ENCODE results near the gene C19orf85. TPM values are rescaled to one million over a fixed set of nuclear protein-coding genes. Genes with fewer than 3 reads are reported as not detected.
"Not testable (repeated sequence)": the region's sequence is repeated elsewhere in the genome, so short reads cannot be mapped to it uniquely, and the experiment has no call there.

The C19orf85 gene
- total RNA-seq, 4 donors from 2014 or later, result not detected

DNA sequence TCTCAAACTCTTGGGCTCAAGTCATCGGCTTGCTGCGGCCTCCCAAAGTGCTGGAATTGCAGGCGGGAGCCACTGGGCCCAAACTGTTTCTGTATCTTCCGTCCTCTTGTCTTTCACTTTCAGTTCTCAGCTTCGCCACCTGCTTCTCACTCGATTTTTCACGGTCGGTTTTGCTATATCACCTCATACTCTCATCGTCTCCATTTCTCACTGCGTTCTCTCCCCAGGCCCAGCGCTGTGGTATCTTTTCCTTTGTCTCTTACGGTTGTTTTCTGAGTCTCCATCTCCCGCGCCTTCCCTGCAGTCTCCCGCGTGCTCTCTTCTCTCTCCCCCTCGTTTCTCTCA, 38.6 kb upstream of the C19orf85 start:
- H3K4me1 ChIP-seq, result peaks cover 0 to 11% (median 2%) of the 10 kb centered on the region in 4 donors
- H3K27me3 ChIP-seq, result no peaks in the 10 kb centered on the region
- H3K27ac ChIP-seq, result peak overlapping the region in 1 of 4 donors; percentile 84
- TF ChIP-seq, protein P1, sequence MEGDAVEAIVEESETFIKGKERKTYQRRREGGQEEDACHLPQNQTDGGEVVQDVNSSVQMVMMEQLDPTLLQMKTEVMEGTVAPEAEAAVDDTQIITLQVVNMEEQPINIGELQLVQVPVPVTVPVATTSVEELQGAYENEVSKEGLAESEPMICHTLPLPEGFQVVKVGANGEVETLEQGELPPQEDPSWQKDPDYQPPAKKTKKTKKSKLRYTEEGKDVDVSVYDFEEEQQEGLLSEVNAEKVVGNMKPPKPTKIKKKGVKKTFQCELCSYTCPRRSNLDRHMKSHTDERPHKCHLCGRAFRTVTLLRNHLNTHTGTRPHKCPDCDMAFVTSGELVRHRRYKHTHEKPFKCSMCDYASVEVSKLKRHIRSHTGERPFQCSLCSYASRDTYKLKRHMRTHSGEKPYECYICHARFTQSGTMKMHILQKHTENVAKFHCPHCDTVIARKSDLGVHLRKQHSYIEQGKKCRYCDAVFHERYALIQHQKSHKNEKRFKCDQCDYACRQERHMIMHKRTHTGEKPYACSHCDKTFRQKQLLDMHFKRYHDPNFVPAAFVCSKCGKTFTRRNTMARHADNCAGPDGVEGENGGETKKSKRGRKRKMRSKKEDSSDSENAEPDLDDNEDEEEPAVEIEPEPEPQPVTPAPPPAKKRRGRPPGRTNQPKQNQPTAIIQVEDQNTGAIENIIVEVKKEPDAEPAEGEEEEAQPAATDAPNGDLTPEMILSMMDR (IDR thresholded peaks at IDR 0.05), result no peak
- no peak for TF ChIP-seq POLR2A (IDR thresholded peaks at IDR 0.05)
- TF ChIP-seq EP300 (IDR thresholded peaks at IDR 0.05), result no peak
- peak overlapping the region in 1 of 4 donors; percentile 48 for H3K4me3 ChIP-seq
- 88 to 91% methylated on average over 17 of the region's 17 CpGs for WGBS, 2 donors
- no peaks in the 10 kb centered on the region for H3K9me3 ChIP-seq
- peaks cover 0 to 25% (median 0%) of the 10 kb centered on the region in 3 donors for H3K36me3 ChIP-seq
- no peak for DNase-seq (ENCODE audit: low spot score in 2 of 2)

DNA sequence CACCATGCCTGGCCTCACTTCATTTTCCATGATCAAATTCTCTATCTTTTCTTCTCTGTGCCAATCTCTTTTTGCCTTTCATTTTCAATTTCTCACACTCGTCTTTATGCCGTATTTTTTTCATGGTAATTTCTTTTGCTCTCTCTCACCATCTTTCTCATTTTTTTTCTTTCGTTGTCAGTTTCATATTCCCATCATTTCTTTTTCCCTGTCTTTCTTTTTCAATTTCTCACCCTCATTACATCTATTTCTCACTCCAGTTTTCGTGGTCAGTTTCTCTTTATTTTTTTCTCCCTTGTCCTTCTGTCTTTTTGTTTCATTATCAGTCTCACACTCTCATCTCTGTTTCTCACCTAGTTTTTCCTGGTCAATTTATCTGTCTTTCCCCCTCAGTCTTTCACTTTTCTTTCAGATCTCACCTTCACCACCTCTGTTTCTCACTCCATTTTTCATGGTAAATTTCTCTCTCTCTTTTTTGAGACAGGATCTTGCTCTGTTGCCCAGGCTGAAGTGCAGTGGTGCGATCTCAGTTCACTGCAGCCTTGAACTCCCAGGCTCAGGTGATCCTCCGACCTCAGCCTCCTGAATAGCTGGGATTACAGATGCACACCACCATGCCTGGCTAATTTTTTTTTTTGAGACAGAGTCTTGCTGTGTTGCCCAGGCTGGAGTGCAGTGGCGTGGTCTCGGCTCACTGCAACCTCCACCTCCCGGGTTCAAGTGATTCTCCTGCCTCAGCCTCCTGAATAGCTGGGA, 37.8 kb upstream of the C19orf85 start:
- Histone ChIP-seq H3K27ac (no peak overlapping the region), H3K36me3 (peaks cover 0 to 25% (median 0%) of the 10 kb centered on the region in 3 donors), H3K27me3 (no peaks in the 10 kb centered on the region), H3K9me3 (no peaks in the 10 kb centered on the region), H3K4me3 (no peak overlapping the region), H3K4me1 (peaks cover 0 to 11% (median 2%) of the 10 kb centered on the region in 4 donors)
- TF ChIP-seq, protein P1 (IDR thresholded peaks at IDR 0.05), result no peak
- TF ChIP-seq EP300 (IDR thresholded peaks at IDR 0.05), result no peak
- TF ChIP-seq POLR2A (IDR thresholded peaks at IDR 0.05), result no peak
- WGBS, 2 donors, result 94 to 96% methylated on average over 9 of the region's 9 CpGs
- DNase-seq (ENCODE audit: low spot score in 2 of 2), result no peak

DNA sequence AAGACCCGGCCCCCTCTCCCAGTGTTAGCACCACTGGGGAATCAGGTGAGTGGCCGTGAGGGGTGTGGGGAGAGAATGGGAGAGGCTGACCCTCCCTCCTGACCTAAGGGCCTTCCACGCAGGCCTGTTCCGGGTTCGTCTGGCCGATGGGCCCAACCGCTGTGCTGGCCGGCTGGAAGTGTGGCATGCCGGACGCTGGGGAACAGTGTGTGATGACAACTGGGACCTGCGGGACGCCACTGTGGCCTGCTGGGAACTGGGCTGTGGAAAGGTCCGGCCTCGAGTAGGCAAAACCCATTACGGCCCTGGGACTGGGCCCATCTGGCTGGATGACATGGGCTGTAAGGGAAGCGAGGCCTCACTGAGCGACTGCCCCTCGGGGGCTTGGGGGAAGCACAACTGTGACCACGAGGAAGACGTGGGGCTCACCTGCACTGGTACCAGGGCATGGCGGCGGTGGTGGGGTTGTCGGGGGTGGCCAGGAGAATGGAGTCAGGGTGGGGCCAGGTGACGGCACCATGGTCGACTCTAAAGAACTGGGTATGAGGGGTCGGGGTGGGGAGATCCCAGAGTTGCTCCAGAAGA, 35.9 kb upstream of the C19orf85 start:
- no peak for DNase-seq (ENCODE audit: low spot score in 2 of 2)
- TF ChIP-seq EP300 (IDR thresholded peaks at IDR 0.05) (no peak), POLR2A (IDR thresholded peaks at IDR 0.05) (no peak)
- TF ChIP-seq, protein P1 (IDR thresholded peaks at IDR 0.05), result no peak
- peaks cover 0 to 17% (median 2%) of the 10 kb centered on the region in 4 donors for H3K4me1 ChIP-seq
- WGBS, 2 donors, result 94% methylated on average over 25 to 26 of the region's 26 CpGs
- H3K36me3 ChIP-seq, result peaks cover 0 to 25% (median 0%) of the 10 kb centered on the region in 3 donors
- no peak overlapping the region for H3K27ac ChIP-seq
- H3K9me3 ChIP-seq, result no peaks in the 10 kb centered on the region
- H3K27me3 ChIP-seq, result no peaks in the 10 kb centered on the region
- no peak overlapping the region for H3K4me3 ChIP-seq

DNA sequence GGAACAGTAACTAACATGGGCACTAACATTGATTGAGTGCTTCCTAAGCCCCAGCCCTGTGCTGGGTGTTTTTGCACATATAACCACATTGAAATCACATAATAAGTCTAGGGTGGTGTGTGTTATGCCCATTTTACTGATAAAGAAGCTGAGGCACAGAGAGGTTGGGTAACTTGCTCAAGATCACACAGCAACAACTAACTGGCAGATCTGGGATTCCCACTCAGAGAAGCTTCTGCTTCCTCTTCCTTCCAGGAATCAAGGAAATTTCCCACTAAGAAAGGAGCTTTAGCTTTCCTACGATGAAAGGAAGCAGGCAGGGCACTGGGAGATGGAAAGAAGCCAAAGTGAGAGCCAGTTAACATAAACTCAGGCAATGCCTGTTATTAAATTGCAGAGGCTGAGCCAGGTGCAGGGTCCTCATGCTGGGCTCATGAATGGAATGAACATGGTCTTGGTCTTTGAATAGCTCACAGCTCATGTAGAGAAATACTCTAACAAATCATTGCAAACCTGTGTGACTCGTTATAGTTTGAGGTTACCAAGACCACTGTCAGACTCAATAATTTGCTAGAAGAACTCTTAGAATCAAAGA, 33.8 kb upstream of the C19orf85 start:
- Histone ChIP-seq H3K27me3 (no peaks in the 10 kb centered on the region), H3K9me3 (no peaks in the 10 kb centered on the region), H3K4me3 (no peak overlapping the region), H3K27ac (no peak overlapping the region), H3K36me3 (peaks cover 0 to 25% (median 0%) of the 10 kb centered on the region in 3 donors), H3K4me1 (peaks cover 0 to 25% (median 2%) of the 10 kb centered on the region in 4 donors)
- 57 to 80% methylated on average over 1 to 2 of the region's 2 CpGs for WGBS, 2 donors
- DNase-seq (ENCODE audit: low spot score in 2 of 2), result no peak
- TF ChIP-seq EP300 (IDR thresholded peaks at IDR 0.05) (no peak), POLR2A (IDR thresholded peaks at IDR 0.05) (no peak)
- TF ChIP-seq, protein P1 (IDR thresholded peaks at IDR 0.05), result no peak

DNA sequence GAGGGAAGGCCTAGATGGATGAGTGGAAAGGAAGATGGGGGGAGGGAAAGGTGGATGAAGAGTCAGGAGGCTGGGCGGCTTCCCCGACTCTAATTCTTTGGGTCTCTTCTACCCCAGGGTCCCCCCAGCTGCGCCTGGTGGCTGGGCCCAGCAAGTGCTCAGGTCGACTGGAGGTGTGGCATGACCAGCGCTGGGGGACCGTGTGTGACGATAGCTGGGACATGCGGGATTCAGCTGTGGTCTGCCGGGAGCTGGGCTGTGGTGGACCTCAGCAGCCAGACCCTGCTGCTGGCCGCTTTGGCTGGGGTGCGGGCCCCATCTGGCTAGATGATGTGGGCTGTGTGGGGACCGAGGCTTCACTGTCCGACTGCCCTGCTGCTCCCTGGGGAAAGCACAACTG, 33.2 kb upstream of the C19orf85 start:
- 79 to 81% methylated on average over 8 to 13 of the region's 13 CpGs for WGBS, 2 donors
- Histone ChIP-seq H3K27me3 (no peaks in the 10 kb centered on the region), H3K27ac (no peak overlapping the region), H3K9me3 (no peaks in the 10 kb centered on the region), H3K36me3 (peaks cover 0 to 25% (median 0%) of the 10 kb centered on the region in 3 donors), H3K4me1 (peaks cover 0 to 28% (median 3%) of the 10 kb centered on the region in 4 donors), H3K4me3 (no peak overlapping the region)
- no peak for DNase-seq (ENCODE audit: low spot score in 2 of 2)
- no peak for TF ChIP-seq POLR2A (IDR thresholded peaks at IDR 0.05)

DNA sequence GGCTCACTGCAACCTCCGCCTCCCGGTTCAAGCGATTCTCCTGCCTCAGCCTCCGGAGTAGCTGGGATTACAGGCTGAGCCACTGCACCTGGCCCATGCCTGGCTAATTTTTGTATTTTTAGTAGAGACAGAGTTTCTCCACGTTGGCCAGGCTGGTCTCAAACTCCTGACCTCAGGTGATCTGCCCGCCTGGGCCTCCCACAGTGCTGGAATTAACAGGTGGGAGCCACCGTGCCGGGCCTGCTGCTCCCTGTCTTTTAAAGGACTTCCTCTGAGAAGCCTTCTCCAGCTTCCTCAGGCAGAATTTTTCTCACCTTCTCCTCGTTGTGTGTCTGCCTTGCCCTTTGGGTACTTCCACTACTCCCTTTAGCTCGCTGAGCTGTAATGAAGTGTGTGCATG, 32.3 kb upstream of the C19orf85 start:
- H3K9me3 ChIP-seq; H3K27me3 ChIP-seq; DNase-seq (ENCODE audit: low spot score in 2 of 2); H3K4me3 ChIP-seq; H3K27ac ChIP-seq: not testable (repeated sequence)
- Histone ChIP-seq H3K36me3 (peaks cover 0 to 23% (median 0%) of the 10 kb centered on the region in 3 donors), H3K4me1 (peaks cover 0 to 36% (median 3%) of the 10 kb centered on the region in 4 donors)
- 77% methylated on average over 10 of the region's 10 CpGs for WGBS, 2 donors

All from tibial nerve (tissue), 4 donors.